Endothelial cell of umbilical vein (primary cell): ENCODE data around the gene NAGS.

ENCODE experiments used
- CTCF ChIP-seq, 2 donors: IDR thresholded peaks; 1 replicate in 1 of 2; 2 replicates in 1 of 2; pipeline ENCODE4 v1.5.1; 2011; ENCODE audit warnings: low read length in 2 of 2, mild to moderate bottlenecking in 2 of 2, moderate library complexity in 2 of 2, control low read depth in 1 of 2, inconsistent platforms in 1 of 2, low read depth in 1 of 2; ENCODE audit not compliant: insufficient read depth in 1 of 2; ENCODE audit errors: extremely low read depth in 1 of 2
- EZH2 ChIP-seq: IDR thresholded peaks from 2 replicates; pipeline ENCODE4 v1.6.1; 2012; ENCODE audit warnings: borderline replicate concordance, low read depth, mild to moderate bottlenecking, moderate library complexity, low read length, inconsistent platforms; ENCODE audit not compliant: severe bottlenecking
- JUN ChIP-seq: IDR thresholded peaks from 2 replicates; pipeline ENCODE4 v1.6.1; 2011; ENCODE audit warnings: borderline replicate concordance, low read depth; ENCODE audit not compliant: insufficient read length, insufficient read depth
- MAX ChIP-seq: IDR thresholded peaks from 2 replicates; pipeline ENCODE4 v1.6.1; 2011; ENCODE audit not compliant: insufficient read depth, insufficient read length
- MYC ChIP-seq: IDR thresholded peaks from one replicate; pipeline ENCODE4 v1.6.1; 2011; ENCODE audit warnings: mild to moderate bottlenecking, low read depth, low read length
- POLR2A ChIP-seq: IDR thresholded peaks from 2 replicates; pipeline ENCODE4 v1.6.1; 2012; ENCODE audit warnings: low read depth, mild to moderate bottlenecking, control low read depth, low read length
- POLR2AphosphoS5 ChIP-seq: IDR thresholded peaks from 2 replicates; pipeline ENCODE4 v1.6.1; 2012; ENCODE audit warnings: low read depth, mild to moderate bottlenecking, control low read depth, low read length, moderate library complexity; ENCODE audit not compliant: insufficient read depth

GRCh38 chr17:43976963-43977837 lies 27.2 kb upstream of the NAGS start:
- TF ChIP-seq CTCF (IDR thresholded peaks at IDR 0.05; ENCODE audit: extremely low read depth in 1 of 2, insufficient read depth in 1 of 2, low read depth in 1 of 2, low read length in 2 of 2): no peak
- TF ChIP-seq POLR2A: no peak
- no peak for TF ChIP-seq POLR2AphosphoS5
- no peak for TF ChIP-seq JUN
- TF ChIP-seq EZH2: no peak
- TF ChIP-seq MYC: no peak
- no peak for TF ChIP-seq MAX
